NCI-H524 treated with DMSO at 0.1 percent for 48 hours (cell line): ENCODE results near the gene IGFBP4.

Experiments
- DNase-seq: peaks from one replicate; lab custom pipeline; 2025; lab: John Stamatoyannopoulos, UW

The IGFBP4 gene

GRCh38 chr17:40432864-40433528 lies 10.3 kb upstream of the IGFBP4 start:
- no peak for DNase-seq

- no peak for DNase-seq
Observed at GRCh38 chr17:40433551-40434415, 9.5 kb upstream of the IGFBP4 start.

- DNase-seq, result no peak
Observed at GRCh38 chr17:40436636-40437035, 6.6 kb upstream of the IGFBP4 start.

GRCh38 chr17:40437095-40437732 lies 6.0 kb upstream of the IGFBP4 start:
- no peak for DNase-seq

GRCh38 chr17:40440166-40440565 lies 3.1 kb upstream of the IGFBP4 start:
- DNase-seq, result no peak

GRCh38 chr17:40442392-40443195 lies 656 bp upstream of the IGFBP4 start:
- DNase-seq, result no peak

- DNase-seq, result no peak
Observed at GRCh38 chr17:40443988-40444899, 994 bp downstream of the IGFBP4 start.

- no peak for DNase-seq
Observed at GRCh38 chr17:40445751-40446468, 2.7 kb downstream of the IGFBP4 start.

GRCh38 chr17:40447148-40447644 lies 3.9 kb downstream of the IGFBP4 start:
- no peak for DNase-seq

- no peak for DNase-seq
Observed at GRCh38 chr17:40447806-40448205, 4.6 kb downstream of the IGFBP4 start.

GRCh38 chr17:40448213-40448638 lies 5.0 kb downstream of the IGFBP4 start:
- DNase-seq, result no peak

- no peak for DNase-seq
Observed at GRCh38 chr17:40448639-40449261, 5.5 kb downstream of the IGFBP4 start.

GRCh38 chr17:40450175-40450574 lies 6.9 kb downstream of the IGFBP4 start:
- no peak for DNase-seq

- no peak for DNase-seq
Observed at GRCh38 chr17:40451420-40451819, 8.2 kb downstream of the IGFBP4 start.

- no peak for DNase-seq
Observed at GRCh38 chr17:40452216-40452787, 9.1 kb downstream of the IGFBP4 start.

GRCh38 chr17:40452921-40453378 lies 9.7 kb downstream of the IGFBP4 start:
- DNase-seq, result no peak

- DNase-seq, result no peak
Observed at GRCh38 chr17:40453881-40454612, 10.8 kb downstream of the IGFBP4 start.

- no peak for DNase-seq
Observed at GRCh38 chr17:40454613-40454995, 11.4 kb downstream of the IGFBP4 start.
